Muscle of leg (tissue), 11 donors: Measurements from ENCODE around the gene SOX8. TPM values are rescaled to one million over a fixed set of nuclear protein-coding genes. Genes with fewer than 3 reads are reported as not detected.
A peak's percentile ranks its signal among the peaks of the same experiment; 100 is the strongest.

Experiments used
- DNase-seq: peaks from one replicate; pipeline ENCODE4 v3.0.0; 2013
- H3K27ac ChIP-seq: one replicate; pipeline ENCODE4 v1.5.1; 2013; ENCODE audit warnings: mild to moderate bottlenecking, low read length, control low read depth
- H3K27me3 ChIP-seq: one replicate; pipeline ENCODE4 v1.6.1; 2013; ENCODE audit warnings: low read length; ENCODE audit not compliant: control insufficient read depth, insufficient read depth
- H3K36me3 ChIP-seq: one replicate; pipeline ENCODE4 v1.6.1; 2013; ENCODE audit warnings: low read length; ENCODE audit not compliant: control insufficient read depth, insufficient read depth
- H3K4me1 ChIP-seq: one replicate; pipeline ENCODE4 v1.6.1; 2013; ENCODE audit warnings: low read length; ENCODE audit not compliant: control insufficient read depth, insufficient read depth
- H3K4me3 ChIP-seq: one replicate; pipeline ENCODE4 v1.5.1; 2013; ENCODE audit warnings: low read length, control low read depth
- H3K9me3 ChIP-seq: replicated peaks from 2 replicates; pipeline ENCODE4 v1.6.1; 2013; ENCODE audit warnings: low read depth, low read length; ENCODE audit not compliant: control insufficient read depth
- WGBS: methylation state at CpG from one replicate; pipeline ENCODE4 v1.1.5; 2013; ENCODE audit warnings: missing lambda C conversion rate; ENCODE audit not compliant: insufficient coverage; 5-methylcytosine and 5-hydroxymethylcytosine counted together
- polyA plus RNA-seq, 8 donors: library from polyadenylated mRNA; unstranded; fragments of 120-200 nt; gene quantifications; one replicate each; pipeline versions ENCODE4 v1.2.1 to v1.2.3, GENCODE V29; 2013; ENCODE audit warnings: inconsistent platforms in 1 of 8, low replicate concordance in 1 of 8; ENCODE audit not compliant: insufficient read length in 8 of 8, insufficient read depth in 1 of 8
- total RNA-seq: library from RNA; stranded (reverse); fragments of 120-200 nt; gene quantifications from one replicate; pipeline ENCODE4 v1.2.4, GENCODE V29; 2013

Gene SOX8
- total and polyA plus RNA-seq, 9 donors: 31.1 to 50.9 (median 41.4) TPM

- Histone ChIP-seq H3K27me3 (peaks cover 16% of the 10 kb centered on the region), H3K27ac (no peak overlapping the region), H3K4me1 (peaks cover 29% of the 10 kb centered on the region), H3K4me3 (no peak overlapping the region), H3K9me3 (no peaks in the 10 kb centered on the region), H3K36me3 (no peaks in the 10 kb centered on the region)
- DNase-seq: peak; percentile 69
- WGBS: 56% methylated on average over 44 of the region's 46 CpGs
Measured at GRCh38 chr16:1002399-1003166, 21.0 kb downstream of the SOX8 start.

GRCh38 chr16:1003391-1004347, 22.1 kb downstream of the SOX8 start:
- H3K27me3 ChIP-seq: peaks cover 16% of the 10 kb centered on the region
- no peak for DNase-seq
- peaks cover 20% of the 10 kb centered on the region for H3K4me1 ChIP-seq
- H3K27ac ChIP-seq: no peak overlapping the region
- H3K4me3 ChIP-seq: no peak overlapping the region
- 68% methylated on average over 34 of the region's 41 CpGs for WGBS
- H3K9me3 ChIP-seq: no peaks in the 10 kb centered on the region
- no peaks in the 10 kb centered on the region for H3K36me3 ChIP-seq

- H3K27ac ChIP-seq: no peak overlapping the region
- peaks cover 24% of the 10 kb centered on the region for H3K4me1 ChIP-seq
- peaks cover 19% of the 10 kb centered on the region for H3K27me3 ChIP-seq
- WGBS: 67% methylated on average over 6 of the region's 11 CpGs
- H3K9me3 ChIP-seq: no peaks in the 10 kb centered on the region
- no peak for DNase-seq
- H3K4me3 ChIP-seq: no peak overlapping the region
- no peaks in the 10 kb centered on the region for H3K36me3 ChIP-seq
Measured at GRCh38 chr16:1005286-1005685, 23.7 kb downstream of the SOX8 start.

- DNase-seq: no peak
- Histone ChIP-seq H3K4me3 (no peak overlapping the region), H3K4me1 (peaks cover 25% of the 10 kb centered on the region), H3K27me3 (peaks cover 18% of the 10 kb centered on the region), H3K36me3 (no peaks in the 10 kb centered on the region), H3K27ac (no peak overlapping the region), H3K9me3 (no peaks in the 10 kb centered on the region)
- 89% methylated on average over 25 of the region's 25 CpGs for WGBS
Measured at GRCh38 chr16:1006781-1007180, 25.2 kb downstream of the SOX8 start.

GRCh38 chr16:1007284-1007850, 25.8 kb downstream of the SOX8 start:
- no peaks in the 10 kb centered on the region for H3K9me3 ChIP-seq
- H3K27ac ChIP-seq: no peak overlapping the region
- 79% methylated on average over 14 of the region's 16 CpGs for WGBS
- H3K36me3 ChIP-seq: no peaks in the 10 kb centered on the region
- no peak for DNase-seq
- H3K4me1 ChIP-seq: peaks cover 25% of the 10 kb centered on the region
- no peak overlapping the region for H3K4me3 ChIP-seq
- peaks cover 23% of the 10 kb centered on the region for H3K27me3 ChIP-seq

- 98% methylated on average over 14 of the region's 14 CpGs for WGBS
- Histone ChIP-seq H3K9me3 (no peaks in the 10 kb centered on the region), H3K4me1 (peaks cover 22% of the 10 kb centered on the region), H3K27me3 (peaks cover 23% of the 10 kb centered on the region), H3K36me3 (no peaks in the 10 kb centered on the region), H3K27ac (no peak overlapping the region), H3K4me3 (no peak overlapping the region)
- no peak for DNase-seq
Measured at GRCh38 chr16:1008085-1008484, 26.5 kb downstream of the SOX8 start.

GRCh38 chr16:1009358-1010150, 28.0 kb downstream of the SOX8 start:
- WGBS: 61% methylated on average over 27 of the region's 30 CpGs
- H3K27me3 ChIP-seq: peaks cover 23% of the 10 kb centered on the region
- no peaks in the 10 kb centered on the region for H3K36me3 ChIP-seq
- H3K27ac ChIP-seq: no peak overlapping the region
- no peak for DNase-seq
- no peaks in the 10 kb centered on the region for H3K9me3 ChIP-seq
- H3K4me3 ChIP-seq: no peak overlapping the region
- peaks cover 29% of the 10 kb centered on the region for H3K4me1 ChIP-seq

GRCh38 chr16:1010251-1010650, 28.7 kb downstream of the SOX8 start:
- 9% methylated on average over 18 of the region's 20 CpGs for WGBS
- peaks cover 36% of the 10 kb centered on the region for H3K4me1 ChIP-seq
- no peak for DNase-seq
- no peak overlapping the region for H3K4me3 ChIP-seq
- no peaks in the 10 kb centered on the region for H3K9me3 ChIP-seq
- H3K36me3 ChIP-seq: no peaks in the 10 kb centered on the region
- no peak overlapping the region for H3K27ac ChIP-seq
- H3K27me3 ChIP-seq: peaks cover 21% of the 10 kb centered on the region

- no peak for DNase-seq
- 38% methylated on average over 14 of the region's 16 CpGs for WGBS
- H3K9me3 ChIP-seq: no peaks in the 10 kb centered on the region
- H3K4me3 ChIP-seq: no peak overlapping the region
- H3K27me3 ChIP-seq: peaks cover 20% of the 10 kb centered on the region
- H3K27ac ChIP-seq: no peak overlapping the region
- peaks cover 38% of the 10 kb centered on the region for H3K4me1 ChIP-seq
- no peaks in the 10 kb centered on the region for H3K36me3 ChIP-seq
Measured at GRCh38 chr16:1010815-1011214, 29.2 kb downstream of the SOX8 start.
